OCI-LY3 (cell line): ENCODE measurements around the gene ZNF74.

Source experiments
- H2AFZ ChIP-seq: fragments of 200-600, 300-600 bp; shearing (Covaris generic); 2 replicates; pipeline ENCODE4 v1.6.0; 2014; ENCODE audit warnings: antibody characterized with exemption, low read depth, low read length
- H3K27ac ChIP-seq: fragments of 200-600, 300-600 bp; sonication (generic); 2 replicates; pipeline ENCODE4 v1.5.1; 2014; ENCODE audit warnings: mild to moderate bottlenecking, low read length, moderate library complexity, mixed read lengths
- H3K27me3 ChIP-seq: fragments of 200-600, 300-600 bp; sonication (generic); 2 replicates; pipeline ENCODE4 v1.6.1; 2014; ENCODE audit warnings: low read depth, low read length, mixed read lengths
- H3K36me3 ChIP-seq: fragments of 200-600, 300-600 bp; sonication (generic); replicated peaks from 2 replicates; pipeline ENCODE3; 2014; ENCODE audit warnings: low read depth, low read length, mixed read lengths
- H3K4me1 ChIP-seq: fragments of 300-600, 200-600 bp; sonication (generic); 2 replicates; pipeline ENCODE4 v1.6.1; 2014; ENCODE audit warnings: low read length, mixed read lengths
- H3K4me2 ChIP-seq: fragments of 200-600, 300-600 bp; sonication (generic); 2 replicates; pipeline ENCODE4 v1.6.1; 2014; ENCODE audit warnings: low read length, mixed read lengths
- H3K4me3 ChIP-seq: fragments of 300-600, 200-600 bp; sonication (generic); 2 replicates; pipeline ENCODE4 v1.5.1; 2014; ENCODE audit warnings: antibody characterized with exemption, mild to moderate bottlenecking, low read length, moderate library complexity
- H3K79me2 ChIP-seq: fragments of 300-600, 200-600 bp; shearing (Covaris generic); 2 replicates; pipeline ENCODE4 v1.6.1; 2014; ENCODE audit warnings: mild to moderate bottlenecking, low read length, mixed read lengths
- H3K9ac ChIP-seq: fragments of 300-600, 200-600 bp; shearing (Covaris generic); 2 replicates; pipeline ENCODE4 v1.6.0; 2014; ENCODE audit warnings: mild to moderate bottlenecking, low read length, moderate library complexity
- H3K9me3 ChIP-seq: fragments of 200-600, 300-600 bp; shearing (Covaris generic); 2 replicates; pipeline ENCODE4 v1.6.1; 2014; ENCODE audit warnings: low read length, mixed read lengths; ENCODE audit not compliant: insufficient read depth
- H4K20me1 ChIP-seq: fragments of 200-600, 300-600 bp; sonication (generic); 2 replicates; pipeline ENCODE4 v1.6.1; 2016; ENCODE audit warnings: low read length, mixed read lengths; ENCODE audit not compliant: insufficient read depth
- CTCF ChIP-seq: fragments of 200-600, 300-600 bp; sonication (generic); IDR thresholded peaks from 2 replicates; pipeline ENCODE4 v1.5.1; 2014; ENCODE audit warnings: antibody characterized with exemption, low read length, low read depth
- EZH2phosphoT487 ChIP-seq: fragments of 200-600 bp; shearing (Covaris generic); IDR thresholded peaks from 2 replicates; pipeline ENCODE4 v1.6.1; 2018; ENCODE audit warnings: antibody characterized with exemption, mixed run types, low read depth

ZNF74 gene

GRCh38 chr22:20398420-20398819 is 4.5 kb downstream of the ZNF74 start:
- H3K4me3 ChIP-seq, result no peak overlapping the region
- H3K4me1 ChIP-seq, result peaks cover 14% of the 10 kb centered on the region
- no peak for TF ChIP-seq EZH2phosphoT487
- TF ChIP-seq CTCF, result no peak
- no peak overlapping the region for H3K9ac ChIP-seq
- no peak overlapping the region for H3K27ac ChIP-seq
- no peak overlapping the region for H2AFZ ChIP-seq
- no peaks in the 10 kb centered on the region for H3K9me3 ChIP-seq
- H3K27me3 ChIP-seq, result no peaks in the 10 kb centered on the region
- H4K20me1 ChIP-seq, result no peaks in the 10 kb centered on the region
- peaks cover 6% of the 10 kb centered on the region for H3K36me3 ChIP-seq
- H3K79me2 ChIP-seq, result peaks cover 15% of the 10 kb centered on the region
- H3K4me2 ChIP-seq, result no peak overlapping the region

GRCh38 chr22:20399866-20400605 is 6.1 kb downstream of the ZNF74 start:
- Histone ChIP-seq H2AFZ (no peak overlapping the region), H4K20me1 (no peaks in the 10 kb centered on the region), H3K9me3 (no peaks in the 10 kb centered on the region), H3K36me3 (peaks cover 9% of the 10 kb centered on the region), H3K4me1 (peaks cover 6% of the 10 kb centered on the region), H3K4me2 (no peak overlapping the region), H3K9ac (no peak overlapping the region), H3K27me3 (no peaks in the 10 kb centered on the region), H3K27ac (no peak overlapping the region), H3K4me3 (no peak overlapping the region), H3K79me2 (peaks cover 7% of the 10 kb centered on the region)
- TF ChIP-seq EZH2phosphoT487 (no peak), CTCF (no peak)

GRCh38 chr22:20400606-20401375 is 6.8 kb downstream of the ZNF74 start:
- H3K36me3 ChIP-seq, result peaks cover 9% of the 10 kb centered on the region

More at GRCh38 chr22:20400606-20401375, 6.8 kb downstream of the ZNF74 start:
- Histone ChIP-seq H3K79me2 (0 out of 2 replicates have a peak, but pooled peaks cover 2% of the 10 kb centered on the region), H3K9ac (no peak overlapping the region), H4K20me1 (no peaks in the 10 kb centered on the region), H3K4me2 (no peak overlapping the region), H3K4me1 (peaks cover 2% of the 10 kb centered on the region; the same call in 1 of the 2 replicates), H3K27me3 (no peaks in the 10 kb centered on the region), H3K9me3 (no peaks in the 10 kb centered on the region), H3K27ac (no peak overlapping the region), H2AFZ (no peak overlapping the region), H3K4me3 (no peak overlapping the region)
- TF ChIP-seq EZH2phosphoT487 (no peak), CTCF (no peak)
